ENCODE data around the gene ACVR1. TPM values are rescaled to one million over a fixed set of nuclear protein-coding genes. Genes with fewer than 3 reads are reported as not detected.

The ACVR1 gene
- total and polyA plus RNA-seq, 9 of the 15 experiments (the other 6 are each of a cell fraction or from before 2014, with no cell fraction given), result 3.8 to 14.3 (median 6.9) TPM

- TF ChIP-seq SP2 (IDR thresholded peaks at IDR 0.05; ENCODE audit: extremely low read depth, low read depth, low read length, poor library complexity, severe bottlenecking) (no peak), PHF21A (IDR thresholded peaks at IDR 0.05; ENCODE audit: borderline replicate concordance, low read depth) (no peak), DEAF1 (CRISPR knock-in tag; IDR thresholded peaks at IDR 0.05) (no peak), ZNF511 (CRISPR knock-in tag; IDR thresholded peaks at IDR 0.05) (no peak), ZNF780A (CRISPR knock-in tag; IDR thresholded peaks at IDR 0.05) (no peak), KLF1 (tag; IDR thresholded peaks at IDR 0.05) (no peak), ELK1 (CRISPR knock-in tag; IDR thresholded peaks at IDR 0.05) (no peak), BRF2 (IDR thresholded peaks at IDR 0.05; ENCODE audit: borderline replicate concordance, insufficient read depth, insufficient read length) (no peak), ZNF518B (CRISPR knock-in tag; IDR thresholded peaks at IDR 0.05) (no peak), ZNF124 (CRISPR knock-in tag; IDR thresholded peaks at IDR 0.05) (no peak), ZBTB5 (IDR thresholded peaks at IDR 0.05) (no peak), TCFL5 (CRISPR knock-in tag; conservative IDR thresholded peaks at IDR 0.05) (no peak), POLR3G (IDR thresholded peaks at IDR 0.05; ENCODE audit: extremely low read depth, insufficient read length, insufficient replicate concordance) (no peak), ZNF146 (CRISPR knock-in tag; IDR thresholded peaks at IDR 0.05; ENCODE audit: unreplicated experiment) (no peak), CC2D1A (IDR thresholded peaks at IDR 0.05) (peak; percentile 74; the same call in 1 of the 2 replicates), KAT2B (IDR thresholded peaks at IDR 0.05; ENCODE audit: low read depth, low read length) (no peak), ZNF766 (CRISPR knock-in tag; conservative IDR thresholded peaks at IDR 0.05) (peak; percentile 28; the same call in 1 of the 2 replicates), SMAD3 (CRISPR knock-in tag; conservative IDR thresholded peaks at IDR 0.05) (no peak)
Observed at GRCh38 chr2:157899125-157899839, 23.2 kb upstream of the ACVR1 start (continued).

Data from K562 (cell line).